Astrocyte (in vitro differentiated cells and primary cell): ENCODE results near the gene SUN1.

ENCODE experiments used
- EZH2 ChIP-seq: IDR thresholded peaks from 2 replicates; pipeline ENCODE4 v1.6.1; 2012; ENCODE audit warnings: mild to moderate bottlenecking, low read length, inconsistent platforms; ENCODE audit not compliant: insufficient read depth
- TF ChIP-seq, protein P1 (sequence below): IDR thresholded peaks from 2 replicates; pipeline ENCODE4 v1.5.1; 2011; ENCODE audit warnings: low read depth, mild to moderate bottlenecking, inconsistent platforms, low read length, moderate library complexity; ENCODE audit not compliant: insufficient read depth

GRCh38 chr7:889391-889790 lies 57.1 kb downstream of the SUN1 start:
- TF ChIP-seq EZH2: no peak
- TF ChIP-seq, protein P1, sequence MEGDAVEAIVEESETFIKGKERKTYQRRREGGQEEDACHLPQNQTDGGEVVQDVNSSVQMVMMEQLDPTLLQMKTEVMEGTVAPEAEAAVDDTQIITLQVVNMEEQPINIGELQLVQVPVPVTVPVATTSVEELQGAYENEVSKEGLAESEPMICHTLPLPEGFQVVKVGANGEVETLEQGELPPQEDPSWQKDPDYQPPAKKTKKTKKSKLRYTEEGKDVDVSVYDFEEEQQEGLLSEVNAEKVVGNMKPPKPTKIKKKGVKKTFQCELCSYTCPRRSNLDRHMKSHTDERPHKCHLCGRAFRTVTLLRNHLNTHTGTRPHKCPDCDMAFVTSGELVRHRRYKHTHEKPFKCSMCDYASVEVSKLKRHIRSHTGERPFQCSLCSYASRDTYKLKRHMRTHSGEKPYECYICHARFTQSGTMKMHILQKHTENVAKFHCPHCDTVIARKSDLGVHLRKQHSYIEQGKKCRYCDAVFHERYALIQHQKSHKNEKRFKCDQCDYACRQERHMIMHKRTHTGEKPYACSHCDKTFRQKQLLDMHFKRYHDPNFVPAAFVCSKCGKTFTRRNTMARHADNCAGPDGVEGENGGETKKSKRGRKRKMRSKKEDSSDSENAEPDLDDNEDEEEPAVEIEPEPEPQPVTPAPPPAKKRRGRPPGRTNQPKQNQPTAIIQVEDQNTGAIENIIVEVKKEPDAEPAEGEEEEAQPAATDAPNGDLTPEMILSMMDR: no peak
